PC-9 (cell line): ENCODE results near the gene IL1RL2. TPM values are rescaled to one million over a fixed set of nuclear protein-coding genes. Genes with fewer than 3 reads are reported as not detected.

Experiments used
- BruUV-seq: library from RNA; stranded (reverse); fragments of 400-500 nt; replicated peaks from 2 replicates; lab custom pipeline; 2021; lab: Mats Ljungman, UMichigan
- CTCF ChIA-PET: fragments of 300-600 bp; sonication (Branson Sonifier 250); formaldehyde crosslinking; loops from one replicate; lab custom pipeline; 2022; ENCODE audit warnings: antibody characterized with exemption; lab: Charles Lee
- POLR2A ChIA-PET: fragments of 300-600 bp; sonication (Branson Sonifier 250); formaldehyde crosslinking; loops from one replicate; lab custom pipeline; 2022; ENCODE audit warnings: antibody characterized with exemption; ENCODE audit not compliant: unreplicated experiment; lab: Charles Lee
- DNase-seq, 2 experiments: peaks; one replicate each; pipeline versions ENCODE4 v3.0.0 to v3.0.0-alpha.2; 2015 to 2022; ENCODE audit warnings: mixed read lengths in 1 of 2
- H2AFZ ChIP-seq: fragments of 200-600 bp; sonication (generic); 2 replicates; pipeline ENCODE4 v1.8.1; 2017; ENCODE audit warnings: antibody characterized with exemption
- H3F3A ChIP-seq: fragments of 200-600 bp; sonication (generic); 2 replicates; pipeline ENCODE4 v1.8.1; 2017; ENCODE audit warnings: antibody characterized with exemption, mild to moderate bottlenecking, low read depth; ENCODE audit not compliant: insufficient read depth
- H3K27ac ChIP-seq: fragments of 200-600 bp; sonication (generic); 2 replicates; pipeline ENCODE4 v1.6.1; 2016; ENCODE audit warnings: mixed run types
- H3K27me3 ChIP-seq: fragments of 200-600 bp; sonication (generic); 2 replicates; pipeline ENCODE4 v1.6.1; 2016; ENCODE audit warnings: low read depth, mixed run types; ENCODE audit not compliant: insufficient read depth
- H3K36me3 ChIP-seq: fragments of 200-600 bp; sonication (generic); 2 replicates; pipeline ENCODE4 v1.6.1; 2016; ENCODE audit warnings: low read depth, mixed run types
- H3K4me1 ChIP-seq: fragments of 200-600 bp; sonication (generic); replicated peaks from 2 replicates; pipeline ENCODE4 v1.6.1; 2016; ENCODE audit warnings: mixed run types; ENCODE audit not compliant: insufficient read depth
- H3K4me2 ChIP-seq: fragments of 200-600 bp; sonication (generic); 2 replicates; pipeline ENCODE4 v1.6.1; 2017; ENCODE audit warnings: mixed run types
- H3K4me3 ChIP-seq: fragments of 200-600 bp; sonication (generic); 2 replicates; pipeline ENCODE4 v1.6.1; 2016; ENCODE audit warnings: mixed run types
- H3K79me2 ChIP-seq: fragments of 200-600 bp; sonication (generic); 2 replicates; pipeline ENCODE4 v1.6.1; 2017; ENCODE audit warnings: low read depth, mixed run types
- H3K9me2 ChIP-seq: fragments of 200-600 bp; sonication (generic); 2 replicates; pipeline ENCODE4 v1.8.1; 2017; ENCODE audit warnings: mild to moderate bottlenecking; ENCODE audit not compliant: insufficient read depth
- H3K9me3 ChIP-seq: fragments of 200-600 bp; sonication (generic); 2 replicates; pipeline ENCODE4 v1.8.1; 2016; ENCODE audit warnings: low read depth; ENCODE audit not compliant: insufficient read depth
- H4K20me1 ChIP-seq: fragments of 200-600 bp; sonication (generic); 2 replicates; pipeline ENCODE4 v1.8.1; 2017; ENCODE audit not compliant: insufficient read depth
- CTCF ChIP-seq: fragments of 200-600 bp; sonication (generic); conservative IDR thresholded peaks from 2 replicates; pipeline ENCODE4 v1.6.1; 2017; ENCODE audit warnings: mixed run types, antibody characterized with exemption, mild to moderate bottlenecking, moderate library complexity
- EZH2 ChIP-seq: fragments of 200-600 bp; sonication (generic); IDR thresholded peaks from 2 replicates; pipeline ENCODE4 v1.8.0; 2017; ENCODE audit warnings: antibody characterized with exemption, low read depth
- intact Hi-C: fragments of 100-400 bp; cut with micrococcal nuclease; formaldehyde crosslinking; loops from one replicate; pipeline ENCODE4 v1.10.0; 2022; ENCODE audit not compliant: unreplicated experiment
- total RNA-seq: library from RNA; stranded (reverse); gene quantifications from 2 replicates; pipeline ENCODE4 v1.2.3, GENCODE V29; 2021

The IL1RL2 gene
- total RNA-seq, 1 experiment from 2014 or later: 1.9 TPM

- Histone ChIP-seq H3F3A (no peaks in the 10 kb centered on the region), H3K9me3 (no peaks in the 10 kb centered on the region), H3K79me2 (no peaks in the 10 kb centered on the region), H3K4me2 (no peak overlapping the region), H3K36me3 (no peaks in the 10 kb centered on the region), H4K20me1 (no peaks in the 10 kb centered on the region), H3K27ac (no peak overlapping the region), H3K9me2 (no peaks in the 10 kb centered on the region), H3K4me1 (peaks cover 9% of the 10 kb centered on the region), H3K4me3 (no peak overlapping the region), H3K27me3 (no peaks in the 10 kb centered on the region), H2AFZ (no peak overlapping the region)
- DNase-seq: no peak
- CTCF ChIA-PET: interaction anchor here (0.6 kb wide), 1 partner anchor 67 kb away, joined by 3 read pairs; no protein-coding TSS in a partner anchor
- no peak for TF ChIP-seq EZH2
- TF ChIP-seq CTCF: no peak
- POLR2A ChIA-PET: no interaction called here
- BruUV-seq: no TSS peak
- intact Hi-C loops: no loop called here
Observed at GRCh38 chr2:102289129-102289528, 102.3 kb downstream of the IL1RL2 start.

Other genes with a start within 250 kb of the IL1RL2 start
- 3.3 and 3.8 TPM in 2 replicates for gene IL1R2, start 195.1 kb upstream of the IL1RL2 start, total RNA-seq
- gene IL1R1, start 44.3 kb upstream of the IL1RL2 start, total RNA-seq: 5.0 and 6.5 TPM in 2 replicates
- gene IL1RL1, start 124.5 kb downstream of the IL1RL2 start, total RNA-seq: 0.55 and 1.7 TPM in 2 replicates
- 1.9 and 3.4 TPM in 2 replicates for gene IL18R1, start 168.8 kb downstream of the IL1RL2 start, total RNA-seq
- not detected in 2 replicates for gene IL18RAP, start 236.1 kb downstream of the IL1RL2 start, total RNA-seq